GM19025 (cell line): ENCODE data around the gene TRIM24.
"Not testable (repeated sequence)": the region's sequence is repeated elsewhere in the genome, so short reads cannot be mapped to it uniquely, and the experiment has no call there.

ENCODE experiments used
- ATAC-seq: cut with Tn5 transposase; IDR thresholded peaks from one replicate; pipeline ENCODE4 v1.9.1; 2021; ENCODE audit warnings: mild to moderate bottlenecking, low read depth, moderate library complexity; ENCODE audit not compliant: unreplicated experiment

TRIM24 gene

DNA sequence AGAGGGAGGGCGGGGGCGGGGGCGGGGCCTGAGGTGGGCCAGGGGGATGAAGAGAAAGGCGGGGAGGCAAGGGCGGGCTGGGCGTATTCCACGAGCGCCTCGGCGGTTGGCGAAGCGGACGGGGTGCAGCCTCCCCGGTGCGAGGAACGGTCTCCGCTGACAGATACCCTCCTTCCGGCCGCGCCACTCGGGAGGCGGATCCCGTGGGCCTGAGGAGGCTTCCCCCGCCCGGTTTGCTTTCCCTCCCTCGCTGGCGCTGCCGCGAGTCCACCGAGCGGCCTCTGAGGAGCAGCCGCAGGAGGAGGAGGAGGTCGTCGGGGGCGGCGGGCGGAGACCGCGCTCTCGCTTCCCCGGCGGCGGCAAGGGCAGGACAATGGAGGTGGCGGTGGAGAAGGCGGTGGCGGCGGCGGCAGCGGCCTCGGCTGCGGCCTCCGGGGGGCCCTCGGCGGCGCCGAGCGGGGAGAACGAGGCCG is at the start of gene TRIM24:
Gene TRIM24, plus strand, starts transcription at position 84 of the 473 bp plus-strand sequence. Its CDS starts 290 bp downstream, at position 374.
- ATAC-seq, result peak; percentile 65

- ATAC-seq, result not testable (repeated sequence)
Measured at GRCh38 chr7:138412077-138412476, 48.0 kb upstream of the TRIM24 start.

DNA sequence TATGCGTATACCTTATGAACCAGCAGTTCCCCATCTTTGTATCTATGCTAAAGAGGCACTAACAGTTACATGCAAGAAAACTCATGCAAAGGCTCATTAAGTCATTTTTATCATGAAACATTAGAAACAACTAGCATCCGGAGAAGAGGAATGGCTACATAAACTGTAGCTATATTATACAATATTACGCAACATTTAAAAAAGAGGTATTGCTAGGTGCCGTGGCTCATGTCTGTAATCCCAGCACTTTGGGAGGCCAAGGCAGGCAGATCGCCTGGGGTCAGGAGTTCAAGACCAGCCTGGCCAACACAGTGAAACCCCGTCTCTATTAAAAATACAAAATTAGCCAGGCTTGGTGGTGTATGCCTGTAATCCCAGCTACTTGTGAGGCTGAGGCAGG is 47.1 kb upstream of the TRIM24 start:
- ATAC-seq, result not testable (repeated sequence)

GRCh38 chr7:138417078-138417700 is 42.9 kb upstream of the TRIM24 start:
- ATAC-seq, result no peak

- no peak for ATAC-seq
Measured at GRCh38 chr7:138417764-138418163, 42.3 kb upstream of the TRIM24 start.

GRCh38 chr7:138418403-138418802 is 41.7 kb upstream of the TRIM24 start:
- ATAC-seq, result not testable (repeated sequence)

DNA sequence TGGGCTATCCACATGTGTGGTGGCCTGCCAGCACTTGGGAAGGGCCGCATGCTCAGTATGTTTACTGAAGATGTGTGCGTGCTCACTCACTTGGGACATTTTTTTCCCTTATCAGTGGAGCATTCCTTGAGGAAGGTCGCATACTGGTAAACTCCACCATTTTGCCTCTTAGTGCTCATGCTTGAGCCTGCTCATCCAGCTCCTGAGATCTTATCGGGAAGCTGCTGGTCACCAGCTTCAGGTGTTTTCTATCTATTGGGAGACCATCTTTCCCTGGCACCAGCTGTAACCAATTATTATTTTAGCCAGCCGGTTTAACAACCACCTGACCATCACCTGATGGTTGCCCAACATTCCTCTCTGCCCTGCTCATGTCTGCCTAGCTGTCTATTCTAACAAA is 35.0 kb upstream of the TRIM24 start:
- ATAC-seq, result no peak

DNA sequence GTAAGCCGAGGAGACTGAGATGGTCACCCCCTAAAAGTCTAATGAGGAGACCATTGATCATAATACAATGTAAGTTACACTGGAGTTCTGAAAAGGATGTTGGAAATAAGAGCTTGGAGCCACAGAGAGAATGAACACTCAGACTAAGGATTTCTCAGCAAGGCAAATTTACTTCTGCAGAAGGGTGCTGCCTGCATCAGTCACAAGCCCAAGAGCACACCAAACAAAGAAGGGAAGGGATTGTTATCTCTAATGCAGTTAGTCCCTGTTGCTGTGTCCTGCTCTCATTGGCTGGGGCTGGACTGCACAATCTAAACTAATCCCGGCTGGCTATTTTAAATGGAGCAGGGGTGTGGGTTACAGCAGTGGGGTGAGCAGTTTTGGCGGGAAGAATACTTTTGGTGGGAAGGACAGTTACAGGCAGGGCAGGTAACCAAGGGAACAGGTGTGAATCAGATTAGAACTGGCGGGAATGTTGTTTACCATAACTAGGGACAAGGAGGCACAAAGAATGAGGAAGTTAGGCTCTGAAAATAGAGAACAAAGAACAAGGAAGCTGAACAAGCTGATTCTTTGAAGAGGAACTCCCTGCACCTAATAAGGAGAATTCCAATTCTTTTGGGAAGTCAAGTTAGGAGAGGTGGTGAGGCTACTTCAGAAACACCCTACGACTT is 30.3 kb upstream of the TRIM24 start:
- no peak for ATAC-seq

DNA sequence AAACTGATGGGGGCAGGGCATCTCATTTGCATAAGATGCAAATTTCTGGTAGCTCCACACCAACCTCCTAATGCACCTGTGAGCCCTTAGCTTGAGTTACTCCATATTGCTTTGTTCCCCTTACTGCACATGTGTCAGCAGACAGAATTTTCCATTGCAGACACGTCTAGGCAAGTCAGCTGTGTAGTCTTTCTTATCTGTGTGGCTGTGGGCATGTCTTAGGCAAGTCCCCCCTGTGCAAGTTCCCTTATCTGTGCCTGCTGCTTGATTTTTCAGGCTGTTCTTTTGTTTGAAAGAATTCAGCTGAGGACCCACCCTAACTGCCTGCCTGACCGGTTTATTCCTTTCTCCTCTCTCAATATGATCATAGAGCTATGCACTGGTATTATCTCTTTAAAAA is 28.5 kb upstream of the TRIM24 start:
- ATAC-seq, result no peak

GRCh38 chr7:138433583-138434443 is 26.2 kb upstream of the TRIM24 start:
- no peak for ATAC-seq

- no peak for ATAC-seq
Measured at GRCh38 chr7:138434597-138435019, 25.5 kb upstream of the TRIM24 start.

- ATAC-seq, result no peak
Measured at GRCh38 chr7:138435231-138435919, 24.7 kb upstream of the TRIM24 start.

GRCh38 chr7:138436388-138436787 is 23.7 kb upstream of the TRIM24 start:
- ATAC-seq, result no peak

GRCh38 chr7:138440460-138440859 is 19.6 kb upstream of the TRIM24 start:
- no peak for ATAC-seq

GRCh38 chr7:138442822-138443221 is 17.2 kb upstream of the TRIM24 start:
- ATAC-seq, result no peak

DNA sequence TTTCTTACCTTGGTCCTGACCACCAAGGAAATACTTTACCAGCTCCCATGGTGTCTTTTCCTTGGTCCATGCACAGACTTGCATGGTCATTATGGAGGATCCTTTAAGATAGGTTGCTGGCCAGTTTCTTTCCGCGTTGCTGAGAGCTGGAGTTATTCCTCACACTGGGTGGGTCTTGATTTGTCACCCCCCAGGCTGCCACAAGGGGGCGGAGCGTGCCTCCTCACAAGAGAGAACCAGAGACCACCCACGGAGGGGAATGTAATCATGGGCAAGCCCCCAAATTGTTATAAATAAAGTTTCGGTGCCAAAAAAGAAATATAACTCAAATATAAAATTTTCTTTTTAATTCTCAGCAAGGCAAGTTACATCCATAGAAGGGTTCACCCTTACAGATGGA is 10.5 kb upstream of the TRIM24 start:
- ATAC-seq, result no peak

- ATAC-seq, result no peak
Measured at GRCh38 chr7:138455609-138456008, 4.5 kb upstream of the TRIM24 start.

- ATAC-seq, result no peak
Measured at GRCh38 chr7:138456220-138456619, 3.8 kb upstream of the TRIM24 start.

DNA sequence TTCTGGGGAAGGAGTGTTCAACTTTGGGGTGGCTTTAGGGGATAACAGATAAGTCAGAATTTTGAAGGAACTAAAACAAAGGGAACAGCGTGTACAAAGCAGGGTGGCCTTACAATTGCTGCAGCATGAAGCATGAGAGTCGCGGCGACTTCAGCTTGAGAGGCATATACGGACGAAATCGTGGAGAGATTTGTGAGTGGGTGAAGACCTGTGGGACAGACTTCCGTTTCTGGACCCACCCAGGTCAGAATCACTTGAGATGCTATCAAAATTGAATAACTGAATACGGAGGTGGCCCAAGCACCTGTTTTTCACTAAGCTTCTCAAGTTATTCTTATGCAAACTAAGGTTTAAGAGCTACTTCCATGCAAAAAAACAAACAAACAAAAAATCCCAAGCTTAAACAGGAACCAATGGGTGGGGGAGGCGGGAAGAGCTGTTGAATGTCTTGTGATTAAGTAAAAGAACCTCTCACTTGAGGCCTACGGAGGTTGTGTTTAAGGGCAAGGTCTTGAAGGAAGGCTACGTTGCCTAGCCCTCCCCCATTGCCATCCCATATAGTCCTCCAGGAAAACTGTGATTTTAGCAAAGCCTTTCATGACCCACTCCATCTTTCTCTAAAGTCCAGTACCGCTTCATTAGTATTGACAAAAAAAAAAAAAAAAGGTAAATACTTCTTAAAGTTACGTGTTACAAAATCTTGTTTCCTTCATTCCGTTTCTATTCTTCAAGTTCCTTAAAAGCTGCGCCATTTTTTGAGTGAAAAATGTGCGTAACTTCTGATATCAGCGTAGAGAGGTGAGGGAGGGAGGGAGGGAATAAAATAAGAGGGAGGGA is 1.3 kb upstream of the TRIM24 start:
- ATAC-seq, result no peak
